Measurements from ENCODE around the gene RFPL2.
"Not testable (repeated sequence)": the region's sequence is repeated elsewhere in the genome, so short reads cannot be mapped to it uniquely, and the experiment has no call there.

GRCh38 chr22:32154727-32155126 lies 50.1 kb downstream of the RFPL2 start:
- not testable (repeated sequence) for TF ChIP-seq POLR2A, CTCF (IDR thresholded peaks at IDR 0.05)

Data from heart left ventricle (tissue), 13 donors.